Measurements from ENCODE around the gene PLA2G4F.

GRCh38 chr15:42150219-42150970 lies 6.0 kb downstream of the PLA2G4F start:
- TF ChIP-seq CTCF (IDR thresholded peaks at IDR 0.05): no peak
- no peak for TF ChIP-seq POLR2A (IDR thresholded peaks at IDR 0.05)
